Adrenal gland (tissue), 5 donors: Measurements from ENCODE around the gene ZNF57.

Experiments
- POLR2A ChIP-seq, 2 donors: fragments of 450-650 bp; IDR thresholded peaks; one replicate each; pipeline ENCODE4 v1.6.1; 2017; ENCODE audit warnings: antibody characterized with exemption in 2 of 2, mild to moderate bottlenecking in 2 of 2, moderate library complexity in 1 of 2
- TF ChIP-seq, protein P1 (sequence below), 6 experiments: fragments of 450-650 bp in 4 of 6; fragments of 200-600 bp in 2 of 6; sonication (generic) in 1 of 6; IDR thresholded peaks; 1 replicate in 5 of 6; 2 replicates in 1 of 6; pipeline versions ENCODE4 v1.5.1 to v1.8.0; 2016 to 2021; ENCODE audit warnings: antibody characterized with exemption in 6 of 6, mild to moderate bottlenecking in 2 of 6, moderate library complexity in 1 of 6
- donor health status: DM: no; HTN: no; CAD: no.

DNA sequence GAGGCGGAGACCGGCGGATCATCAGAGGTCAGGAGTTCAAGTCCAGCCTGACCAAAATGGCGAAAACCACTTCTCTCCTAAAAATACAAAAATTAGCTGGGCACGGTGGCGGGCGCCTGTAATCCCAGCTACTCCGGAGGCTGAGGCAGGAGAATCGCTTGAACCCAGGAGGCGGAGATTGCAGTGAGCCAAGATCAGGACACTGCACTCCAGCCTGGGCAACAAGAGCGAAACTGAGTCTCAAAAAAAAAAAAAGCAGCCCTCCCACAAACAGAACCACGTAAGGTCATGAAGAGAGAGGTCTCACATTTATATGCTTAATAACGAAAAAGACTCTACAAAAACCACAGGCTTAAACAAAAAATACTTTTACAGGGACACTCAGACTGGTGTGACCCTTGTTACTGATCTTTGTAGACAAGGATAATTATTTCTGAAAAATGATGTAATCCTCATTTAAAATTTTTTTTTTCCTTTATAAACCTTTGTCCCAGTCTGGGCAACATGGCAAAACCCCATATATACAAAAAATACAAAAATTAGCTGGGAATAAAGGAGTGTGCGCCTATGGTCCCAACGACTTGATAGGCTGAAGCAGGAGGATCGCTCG is 45.0 kb downstream of the ZNF57 start:
- TF ChIP-seq, protein P1, sequence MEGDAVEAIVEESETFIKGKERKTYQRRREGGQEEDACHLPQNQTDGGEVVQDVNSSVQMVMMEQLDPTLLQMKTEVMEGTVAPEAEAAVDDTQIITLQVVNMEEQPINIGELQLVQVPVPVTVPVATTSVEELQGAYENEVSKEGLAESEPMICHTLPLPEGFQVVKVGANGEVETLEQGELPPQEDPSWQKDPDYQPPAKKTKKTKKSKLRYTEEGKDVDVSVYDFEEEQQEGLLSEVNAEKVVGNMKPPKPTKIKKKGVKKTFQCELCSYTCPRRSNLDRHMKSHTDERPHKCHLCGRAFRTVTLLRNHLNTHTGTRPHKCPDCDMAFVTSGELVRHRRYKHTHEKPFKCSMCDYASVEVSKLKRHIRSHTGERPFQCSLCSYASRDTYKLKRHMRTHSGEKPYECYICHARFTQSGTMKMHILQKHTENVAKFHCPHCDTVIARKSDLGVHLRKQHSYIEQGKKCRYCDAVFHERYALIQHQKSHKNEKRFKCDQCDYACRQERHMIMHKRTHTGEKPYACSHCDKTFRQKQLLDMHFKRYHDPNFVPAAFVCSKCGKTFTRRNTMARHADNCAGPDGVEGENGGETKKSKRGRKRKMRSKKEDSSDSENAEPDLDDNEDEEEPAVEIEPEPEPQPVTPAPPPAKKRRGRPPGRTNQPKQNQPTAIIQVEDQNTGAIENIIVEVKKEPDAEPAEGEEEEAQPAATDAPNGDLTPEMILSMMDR (IDR thresholded peaks at IDR 0.05) = no peak
- TF ChIP-seq POLR2A (IDR thresholded peaks at IDR 0.05) = no peak
